Measurements from ENCODE around the gene FLACC1.
A peak's percentile ranks its signal among the peaks of the same experiment; 100 is the strongest.

The FLACC1 gene

DNA sequence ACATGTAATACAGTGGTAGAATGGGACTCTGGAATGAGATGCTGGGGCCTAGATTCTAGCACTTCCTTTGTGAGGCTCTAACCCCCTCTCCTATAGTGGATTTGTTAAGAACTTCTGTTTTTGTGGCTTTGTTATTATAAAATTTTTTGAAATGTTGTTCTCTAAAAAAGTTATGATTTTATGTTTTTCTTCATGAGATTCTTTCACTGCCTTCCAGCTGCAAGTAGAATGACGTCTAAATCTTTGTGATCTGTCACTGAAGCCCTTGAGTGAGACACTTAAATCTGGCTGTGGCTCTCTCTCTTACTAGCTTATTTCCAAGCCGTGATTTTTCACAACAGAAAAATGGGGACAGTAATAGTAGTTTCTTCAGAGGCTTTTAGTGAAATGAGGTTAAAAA, 95.2 kb downstream of the FLACC1 start:
- no peak overlapping the region for H3K27ac ChIP-seq (ENCODE audit: low read depth, low read length)
- peaks cover 16% of the 10 kb centered on the region for H3K4me1 ChIP-seq (ENCODE audit: control insufficient read depth, insufficient read depth, low read length)
- H3K27me3 ChIP-seq (ENCODE audit: control insufficient read depth, insufficient read depth, low read length), result no peaks in the 10 kb centered on the region
- no peaks in the 10 kb centered on the region for H3K36me3 ChIP-seq (ENCODE audit: control insufficient read depth, insufficient read depth, low read length)
- H3K9ac ChIP-seq (ENCODE audit: low read depth, low read length), result no peak overlapping the region
- no peaks in the 10 kb centered on the region for H3K9me3 ChIP-seq (ENCODE audit: control insufficient read depth, insufficient read depth, low read length)
- no peak overlapping the region for H3K4me3 ChIP-seq (ENCODE audit: low read depth, low read length)

DNA sequence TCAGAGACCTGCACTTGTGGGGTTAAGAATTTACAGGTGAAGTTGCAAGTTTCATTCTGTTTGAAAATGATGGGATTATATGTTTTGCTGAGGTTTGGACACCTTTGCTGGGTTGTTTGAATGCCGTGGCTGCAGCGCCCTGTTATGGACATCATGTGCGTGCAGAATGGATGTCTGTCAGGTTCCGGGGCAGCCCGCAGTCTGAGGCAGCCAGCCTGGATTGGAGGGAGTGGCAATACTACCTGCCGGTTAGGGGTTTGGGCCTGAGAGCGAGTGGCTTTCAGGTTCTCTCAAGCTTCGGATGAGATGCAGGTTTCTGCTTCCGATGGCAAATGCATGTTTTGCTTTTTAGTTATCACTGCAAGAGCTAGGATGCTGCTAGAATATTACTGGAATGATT, 95.7 kb downstream of the FLACC1 start:
- Histone ChIP-seq H3K4me3 (ENCODE audit: low read depth, low read length) (no peak overlapping the region), H3K36me3 (ENCODE audit: control insufficient read depth, insufficient read depth, low read length) (no peaks in the 10 kb centered on the region), H3K9me3 (ENCODE audit: control insufficient read depth, insufficient read depth, low read length) (no peaks in the 10 kb centered on the region), H3K27me3 (ENCODE audit: control insufficient read depth, insufficient read depth, low read length) (no peaks in the 10 kb centered on the region), H3K9ac (ENCODE audit: low read depth, low read length) (no peak overlapping the region), H3K4me1 (ENCODE audit: control insufficient read depth, insufficient read depth, low read length) (peaks cover 16% of the 10 kb centered on the region), H3K27ac (ENCODE audit: low read depth, low read length) (no peak overlapping the region)

DNA sequence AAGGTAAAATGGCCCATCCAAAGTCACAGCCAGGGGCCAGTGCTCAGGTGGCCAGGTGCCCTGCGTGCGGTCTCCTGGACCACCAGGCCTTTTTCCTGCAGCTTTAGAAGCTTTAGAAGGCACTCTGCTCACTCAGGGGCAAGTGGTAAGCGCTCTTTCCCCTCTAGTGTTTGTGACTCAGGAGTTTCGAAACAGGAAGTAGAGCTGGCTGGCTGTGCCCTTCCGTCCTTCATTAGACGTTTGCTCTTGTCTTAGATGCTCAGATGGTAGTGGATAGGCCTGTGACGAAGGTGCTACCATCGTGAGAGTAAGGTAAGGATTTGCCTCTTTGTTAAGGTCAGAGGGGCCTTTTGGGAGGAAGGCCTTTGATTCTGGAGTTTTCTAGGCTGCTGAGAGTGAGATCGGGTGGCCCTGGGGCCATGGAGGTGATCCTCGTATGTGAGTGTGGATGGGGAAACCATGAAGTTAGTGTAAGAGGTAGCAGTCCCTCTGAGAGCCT, 96.8 kb downstream of the FLACC1 start, which contains the start of gene CASP8:
TSS of gene CASP8 (plus strand) at position 235 of the 499 bp plus-strand sequence. CDS start 5,951 bp downstream, outside the sequence.
- no peak within 1 kb of the TSS for H3K27ac ChIP-seq (ENCODE audit: low read depth, low read length)
- no peaks in the 10 kb centered on the region for H3K27me3 ChIP-seq (ENCODE audit: control insufficient read depth, insufficient read depth, low read length)
- no peak within 1 kb of the TSS for H3K4me3 ChIP-seq (ENCODE audit: low read depth, low read length)
- H3K9ac ChIP-seq (ENCODE audit: low read depth, low read length), result no peak within 1 kb of the TSS
- H3K36me3 ChIP-seq (ENCODE audit: control insufficient read depth, insufficient read depth, low read length), result no peaks in the 10 kb centered on the region
- H3K4me1 ChIP-seq (ENCODE audit: control insufficient read depth, insufficient read depth, low read length), result peaks cover 16% of the 10 kb centered on the region
- no peaks in the 10 kb centered on the region for H3K9me3 ChIP-seq (ENCODE audit: control insufficient read depth, insufficient read depth, low read length)

DNA sequence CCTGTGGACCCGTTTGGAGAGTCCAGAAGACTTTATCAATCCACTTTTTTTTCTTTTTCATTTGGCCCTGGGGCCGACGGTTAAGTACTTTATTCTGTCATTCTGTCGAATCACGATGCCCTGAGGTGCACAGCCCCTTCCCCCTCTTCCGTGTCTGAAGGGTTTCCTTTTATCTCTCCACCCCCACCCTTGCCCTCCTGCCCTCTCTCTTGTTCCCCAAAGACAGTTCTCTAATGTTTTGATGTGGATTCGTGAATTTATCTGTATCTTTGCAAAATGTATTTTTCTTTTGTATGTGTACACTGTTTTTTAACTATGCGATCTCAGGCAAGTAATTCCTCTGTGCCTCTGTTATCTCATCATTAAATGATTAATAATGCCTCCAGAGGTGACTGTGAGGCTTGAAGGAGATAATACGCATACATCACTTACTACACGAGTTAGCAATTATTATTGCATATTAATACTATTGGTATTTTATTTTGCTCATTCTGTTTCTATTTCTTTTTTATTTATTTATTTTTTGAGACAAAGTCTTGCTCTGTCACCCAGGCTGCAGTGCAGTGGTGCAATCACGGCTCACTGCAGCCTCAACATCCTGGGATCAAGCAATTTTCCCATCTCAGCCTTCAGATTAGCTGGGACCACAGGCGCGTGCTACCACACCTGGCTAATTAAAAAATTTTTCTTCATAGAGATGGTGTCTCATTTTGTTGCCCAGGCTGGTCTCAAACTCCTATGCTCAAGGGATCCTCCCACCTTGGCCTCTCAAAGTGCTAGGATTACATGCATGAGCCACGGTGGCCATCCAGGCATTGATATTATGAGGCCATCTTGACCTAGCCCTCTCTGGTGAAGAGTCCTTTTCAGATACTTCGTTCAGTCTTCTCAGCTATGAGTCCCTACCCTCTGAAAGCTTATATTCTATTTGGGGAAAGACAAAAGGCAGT, 98.2 kb downstream of the FLACC1 start:
- Histone ChIP-seq H3K9me3 (ENCODE audit: control insufficient read depth, insufficient read depth, low read length) (no peaks in the 10 kb centered on the region), H3K9ac (ENCODE audit: low read depth, low read length) (peak overlapping the region; percentile 37; the same call in 1 of the 2 replicates), H3K27ac (ENCODE audit: low read depth, low read length) (peak overlapping the region; percentile 74), H3K36me3 (ENCODE audit: control insufficient read depth, insufficient read depth, low read length) (no peaks in the 10 kb centered on the region), H3K4me1 (ENCODE audit: control insufficient read depth, insufficient read depth, low read length) (peaks cover 25% of the 10 kb centered on the region), H3K4me3 (ENCODE audit: low read depth, low read length) (peak overlapping the region; percentile 25; the same call in 1 of the 2 replicates), H3K27me3 (ENCODE audit: control insufficient read depth, insufficient read depth, low read length) (no peaks in the 10 kb centered on the region)

DNA sequence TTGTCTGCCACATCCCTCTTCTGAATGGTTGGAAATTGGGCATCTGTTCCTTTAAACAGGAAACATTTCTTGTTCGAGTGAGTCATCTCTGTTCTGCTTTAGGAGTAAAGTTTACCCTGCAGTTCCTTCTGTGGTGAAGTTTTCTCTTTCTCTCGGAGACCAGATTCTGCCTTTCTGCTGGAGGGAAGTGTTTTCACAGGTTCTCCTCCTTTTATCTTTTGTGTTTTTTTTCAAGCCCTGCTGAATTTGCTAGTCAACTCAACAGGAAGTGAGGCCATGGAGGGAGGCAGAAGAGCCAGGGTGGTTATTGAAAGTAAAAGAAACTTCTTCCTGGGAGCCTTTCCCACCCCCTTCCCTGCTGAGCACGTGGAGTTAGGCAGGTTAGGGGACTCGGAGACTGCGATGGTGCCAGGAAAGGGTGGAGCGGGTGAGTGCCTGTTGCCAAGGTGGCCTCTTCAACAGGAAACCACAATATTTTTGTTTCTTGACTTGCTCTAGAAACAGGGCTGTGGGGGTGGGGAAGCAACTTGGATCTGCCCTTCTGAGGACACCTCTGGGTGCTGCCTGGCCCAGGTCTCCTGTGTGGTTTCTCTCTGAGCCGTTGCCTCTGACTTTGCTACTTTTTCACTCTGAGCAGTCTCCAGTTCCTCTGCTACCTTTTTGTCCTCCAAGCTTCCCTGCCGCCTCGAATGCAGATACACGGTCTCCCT, 99.0 kb downstream of the FLACC1 start:
- H3K27me3 ChIP-seq (ENCODE audit: control insufficient read depth, insufficient read depth, low read length), result no peaks in the 10 kb centered on the region
- peak overlapping the region; percentile 25; the same call in 1 of the 2 replicates for H3K4me3 ChIP-seq (ENCODE audit: low read depth, low read length)
- H3K27ac ChIP-seq (ENCODE audit: low read depth, low read length), result peak overlapping the region; percentile 74
- H3K9me3 ChIP-seq (ENCODE audit: control insufficient read depth, insufficient read depth, low read length), result no peaks in the 10 kb centered on the region
- peaks cover 25% of the 10 kb centered on the region for H3K4me1 ChIP-seq (ENCODE audit: control insufficient read depth, insufficient read depth, low read length)
- no peaks in the 10 kb centered on the region for H3K36me3 ChIP-seq (ENCODE audit: control insufficient read depth, insufficient read depth, low read length)
- peak overlapping the region; percentile 37; the same call in 1 of the 2 replicates for H3K9ac ChIP-seq (ENCODE audit: low read depth, low read length)

DNA sequence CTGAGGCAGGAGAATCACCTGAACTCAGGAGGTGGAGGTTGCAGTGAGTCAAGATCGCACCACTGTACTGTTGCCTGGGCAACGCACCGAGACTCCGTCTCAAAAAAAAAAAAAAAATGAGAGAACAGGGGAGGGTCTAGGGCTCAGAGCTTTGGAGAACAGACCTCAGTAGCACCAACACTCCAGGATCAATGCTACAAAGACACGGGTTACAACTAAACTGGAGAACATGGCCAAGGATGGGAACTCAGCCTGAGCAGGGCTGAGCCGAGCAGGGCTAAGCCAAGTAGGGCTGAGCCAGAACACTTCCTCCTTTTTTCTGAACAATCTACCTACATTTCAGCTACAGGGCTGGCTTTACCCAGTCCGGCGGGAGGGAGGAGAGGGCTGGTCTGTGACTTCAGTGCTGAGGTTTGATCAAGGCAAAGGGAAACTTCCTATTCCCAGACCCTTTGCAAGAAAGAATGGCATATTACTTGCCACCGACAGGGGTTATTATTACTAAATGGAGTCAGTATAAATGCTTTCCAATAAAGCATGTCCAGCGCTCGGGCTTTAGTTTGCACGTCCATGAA, 99.7 kb downstream of the FLACC1 start:
- Histone ChIP-seq H3K9ac (ENCODE audit: low read depth, low read length) (no peak overlapping the region), H3K4me1 (ENCODE audit: control insufficient read depth, insufficient read depth, low read length) (peaks cover 25% of the 10 kb centered on the region)

DNA sequence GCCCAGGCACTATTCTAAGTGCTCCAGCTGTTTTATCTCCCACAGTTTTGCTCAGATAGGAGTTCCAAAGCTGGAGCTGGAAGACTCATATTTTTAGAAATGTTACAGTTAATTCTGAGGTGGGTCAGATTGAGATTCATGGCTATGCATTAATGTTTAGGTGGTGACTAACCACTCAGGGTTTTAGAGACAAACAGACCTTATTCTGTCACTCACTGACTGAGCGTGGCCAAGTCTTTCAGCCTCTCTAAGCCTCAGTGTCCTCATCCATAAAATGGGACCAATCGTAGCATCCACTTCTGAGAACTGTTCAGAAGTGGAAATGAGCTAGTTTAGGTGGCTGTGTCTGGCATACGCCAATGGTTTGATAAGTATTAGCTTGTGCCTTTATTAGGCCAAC, 101.1 kb downstream of the FLACC1 start:
- no peaks in the 10 kb centered on the region for H3K9me3 ChIP-seq (ENCODE audit: control insufficient read depth, insufficient read depth, low read length)
- no peak overlapping the region for H3K27ac ChIP-seq (ENCODE audit: low read depth, low read length)
- no peak overlapping the region for H3K4me3 ChIP-seq (ENCODE audit: low read depth, low read length)
- no peaks in the 10 kb centered on the region for H3K36me3 ChIP-seq (ENCODE audit: control insufficient read depth, insufficient read depth, low read length)
- H3K4me1 ChIP-seq (ENCODE audit: control insufficient read depth, insufficient read depth, low read length), result peaks cover 25% of the 10 kb centered on the region
- no peaks in the 10 kb centered on the region for H3K27me3 ChIP-seq (ENCODE audit: control insufficient read depth, insufficient read depth, low read length)
- no peak overlapping the region for H3K9ac ChIP-seq (ENCODE audit: low read depth, low read length)

More for the DNA sequence above, 99.7 kb downstream of the FLACC1 start:
- Histone ChIP-seq H3K36me3 (ENCODE audit: control insufficient read depth, insufficient read depth, low read length) (no peaks in the 10 kb centered on the region), H3K27me3 (ENCODE audit: control insufficient read depth, insufficient read depth, low read length) (no peaks in the 10 kb centered on the region), H3K9me3 (ENCODE audit: control insufficient read depth, insufficient read depth, low read length) (no peaks in the 10 kb centered on the region), H3K27ac (ENCODE audit: low read depth, low read length) (peak overlapping the region; percentile 74), H3K4me3 (ENCODE audit: low read depth, low read length) (peak overlapping the region; percentile 25; the same call in 1 of the 2 replicates)

DNA sequence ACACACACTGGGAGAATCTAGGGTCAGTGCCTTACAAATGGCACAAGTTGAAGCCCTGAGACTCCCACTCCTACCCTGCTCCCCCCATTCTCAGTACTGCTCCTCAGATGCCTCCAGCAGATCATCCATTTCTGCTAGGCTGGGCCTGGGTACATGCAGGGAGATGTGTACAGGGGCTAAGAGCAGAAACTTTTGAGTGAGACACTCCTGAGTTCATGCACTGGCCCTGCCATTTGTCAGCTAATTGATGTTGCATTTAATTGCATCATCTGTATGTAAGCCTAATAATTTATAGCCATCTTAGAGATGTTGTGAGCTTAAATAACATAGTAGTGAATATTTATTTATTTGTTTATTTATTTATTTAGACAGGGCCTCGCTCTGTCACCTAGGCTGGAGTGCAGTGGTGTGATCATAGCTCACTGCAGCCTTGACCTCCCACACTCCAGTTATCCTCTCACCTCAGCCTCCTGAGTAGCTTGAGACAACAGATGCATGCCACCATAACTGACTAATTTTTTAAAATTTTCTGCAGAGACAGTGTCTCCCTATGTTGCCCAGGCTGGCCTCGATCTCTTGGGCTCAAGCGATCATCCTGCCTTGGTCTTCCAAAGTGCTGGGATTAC, 101.6 kb downstream of the FLACC1 start:
- no peak overlapping the region for H3K9ac ChIP-seq (ENCODE audit: low read depth, low read length)
- no peak overlapping the region for H3K27ac ChIP-seq (ENCODE audit: low read depth, low read length)
- no peaks in the 10 kb centered on the region for H3K27me3 ChIP-seq (ENCODE audit: control insufficient read depth, insufficient read depth, low read length)
- no peak overlapping the region for H3K4me3 ChIP-seq (ENCODE audit: low read depth, low read length)
- H3K4me1 ChIP-seq (ENCODE audit: control insufficient read depth, insufficient read depth, low read length), result peaks cover 25% of the 10 kb centered on the region
- H3K9me3 ChIP-seq (ENCODE audit: control insufficient read depth, insufficient read depth, low read length), result no peaks in the 10 kb centered on the region
- no peaks in the 10 kb centered on the region for H3K36me3 ChIP-seq (ENCODE audit: control insufficient read depth, insufficient read depth, low read length)

DNA sequence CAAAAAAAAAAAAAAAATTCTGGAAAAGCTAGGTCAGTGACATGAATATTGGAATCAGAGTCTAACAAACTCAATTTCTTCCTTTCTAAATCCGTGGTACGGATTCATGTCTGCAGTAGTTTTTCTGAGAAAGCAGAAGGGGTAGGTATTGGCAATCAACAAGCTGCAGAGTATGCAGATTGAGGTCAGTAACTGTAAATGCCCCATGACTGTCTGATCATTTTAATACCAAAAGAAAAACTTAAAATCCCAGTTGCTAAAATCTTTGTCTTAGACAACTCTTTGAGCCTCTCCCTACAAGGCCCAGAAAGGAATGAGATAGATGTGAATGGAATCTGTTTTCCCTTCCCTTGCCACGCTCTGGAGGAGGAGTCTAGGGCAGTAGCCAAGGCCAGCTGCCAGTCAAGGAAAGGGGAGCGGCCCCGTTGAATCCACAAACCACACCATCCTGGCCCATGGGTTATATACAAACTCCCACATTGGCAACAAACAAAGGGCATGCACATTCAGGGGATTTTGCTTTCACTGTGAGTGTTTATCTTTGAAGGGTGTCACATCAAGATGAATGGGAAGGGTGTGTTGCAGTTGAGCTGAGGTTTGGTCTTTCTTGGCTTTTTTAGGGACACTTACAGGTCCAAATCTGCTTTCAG, 102.9 kb downstream of the FLACC1 start:
- Histone ChIP-seq H3K36me3 (ENCODE audit: control insufficient read depth, insufficient read depth, low read length) (no peaks in the 10 kb centered on the region), H3K27me3 (ENCODE audit: control insufficient read depth, insufficient read depth, low read length) (no peaks in the 10 kb centered on the region), H3K9me3 (ENCODE audit: control insufficient read depth, insufficient read depth, low read length) (no peaks in the 10 kb centered on the region), H3K4me3 (ENCODE audit: low read depth, low read length) (no peak overlapping the region), H3K4me1 (ENCODE audit: control insufficient read depth, insufficient read depth, low read length) (peaks cover 25% of the 10 kb centered on the region), H3K27ac (ENCODE audit: low read depth, low read length) (peak overlapping the region; percentile 32), H3K9ac (ENCODE audit: low read depth, low read length) (0 out of 2 replicates have a peak overlapping the region, but pooled peaks have one; percentile 2)

DNA sequence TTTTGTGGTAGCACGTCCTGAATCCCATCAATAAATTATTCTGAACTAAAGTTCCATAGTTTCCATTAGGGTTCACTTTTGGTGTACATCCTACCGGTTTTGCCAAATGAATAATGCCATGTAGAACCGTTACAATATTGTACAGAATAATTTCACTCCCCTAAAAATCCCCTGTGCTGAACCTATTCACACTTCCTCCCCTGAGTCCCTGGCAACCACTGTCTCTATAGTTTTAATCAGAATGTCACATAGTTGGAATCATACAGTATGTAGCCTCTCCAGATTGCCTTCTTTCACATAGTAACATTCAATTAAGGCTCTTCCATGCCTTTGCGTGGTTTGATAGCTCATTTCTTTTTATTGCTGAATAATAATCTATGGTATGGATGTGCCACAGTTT, 106.4 kb downstream of the FLACC1 start:
- Histone ChIP-seq H3K9me3 (ENCODE audit: control insufficient read depth, insufficient read depth, low read length) (no peaks in the 10 kb centered on the region), H3K27me3 (ENCODE audit: control insufficient read depth, insufficient read depth, low read length) (no peaks in the 10 kb centered on the region), H3K4me1 (ENCODE audit: control insufficient read depth, insufficient read depth, low read length) (peaks cover 8% of the 10 kb centered on the region; the same call in 1 of the 2 replicates), H3K9ac (ENCODE audit: low read depth, low read length) (no peak overlapping the region), H3K27ac (ENCODE audit: low read depth, low read length) (no peak overlapping the region), H3K36me3 (ENCODE audit: control insufficient read depth, insufficient read depth, low read length) (no peaks in the 10 kb centered on the region), H3K4me3 (ENCODE audit: low read depth, low read length) (no peak overlapping the region)
